Activated B cell treated with CpG ODN at 0.5 μM for 24 hours (primary cell): Measurements from ENCODE around the gene ZNF138. TPM values are rescaled to one million over a fixed set of nuclear protein-coding genes. Genes with fewer than 3 reads are reported as not detected.
A peak's percentile ranks its signal among the peaks of the same experiment; 100 is the strongest.

ENCODE experiments used
- ATAC-seq: fragments of 200-7000 bp; cut with Tn5 transposase; one replicate; pipeline ENCODE4 v1.10.0; 2021; ENCODE audit warnings: low read depth, mild to moderate bottlenecking, moderate library complexity
- CTCF ChIA-PET: fragments of 350-600 bp; sonication (Branson Sonifier 250); formaldehyde crosslinking; loops from one replicate; lab custom pipeline; 2021; ENCODE audit warnings: antibody characterized with exemption; lab: Charles Lee
- POLR2A ChIA-PET: fragments of 350-600 bp; sonication (Branson Sonifier 250); formaldehyde crosslinking; loops from one replicate; lab custom pipeline; 2021; ENCODE audit warnings: antibody characterized with exemption; lab: Charles Lee
- DNase-seq: peaks from one replicate; pipeline ENCODE4 v3.0.0; 2022
- H3K27ac Mint-ChIP-seq: one replicate; pipeline ENCODE4 v1.8.0; 2020; ENCODE audit warnings: mixed read lengths
- H3K27me3 Mint-ChIP-seq: one replicate; pipeline ENCODE4 v1.8.0; 2021; ENCODE audit warnings: mixed read lengths
- H3K36me3 Mint-ChIP-seq: one replicate; pipeline ENCODE4 v1.8.0; 2021; ENCODE audit warnings: low read depth, mixed read lengths
- H3K4me1 Mint-ChIP-seq: one replicate; pipeline ENCODE4 v1.8.0; 2021; ENCODE audit warnings: mixed read lengths
- H3K4me3 Mint-ChIP-seq: one replicate; pipeline ENCODE4 v1.8.0; 2020; ENCODE audit warnings: mild to moderate bottlenecking, mixed read lengths
- H3K9me3 Mint-ChIP-seq: one replicate; pipeline ENCODE4 v1.8.0; 2020; ENCODE audit warnings: mixed read lengths
- intact Hi-C: fragments of 100-400 bp; cut with micrococcal nuclease; formaldehyde crosslinking; loops from one replicate; pipeline ENCODE4 v1.15.1; 2024
- total RNA-seq: library from RNA; stranded (reverse); gene quantifications from 2 replicates; pipeline ENCODE4 v1.2.3, GENCODE V29; 2022
- TF ChIP-seq, protein P1 (sequence below): fragments of 200-600 bp; IDR thresholded peaks from one replicate; pipeline ENCODE4 v1.8.0; 2022; ENCODE audit warnings: antibody characterized with exemption, mild to moderate bottlenecking

The ZNF138 gene
- total RNA-seq, result 14.2 and 17.8 TPM in 2 replicates

DNA sequence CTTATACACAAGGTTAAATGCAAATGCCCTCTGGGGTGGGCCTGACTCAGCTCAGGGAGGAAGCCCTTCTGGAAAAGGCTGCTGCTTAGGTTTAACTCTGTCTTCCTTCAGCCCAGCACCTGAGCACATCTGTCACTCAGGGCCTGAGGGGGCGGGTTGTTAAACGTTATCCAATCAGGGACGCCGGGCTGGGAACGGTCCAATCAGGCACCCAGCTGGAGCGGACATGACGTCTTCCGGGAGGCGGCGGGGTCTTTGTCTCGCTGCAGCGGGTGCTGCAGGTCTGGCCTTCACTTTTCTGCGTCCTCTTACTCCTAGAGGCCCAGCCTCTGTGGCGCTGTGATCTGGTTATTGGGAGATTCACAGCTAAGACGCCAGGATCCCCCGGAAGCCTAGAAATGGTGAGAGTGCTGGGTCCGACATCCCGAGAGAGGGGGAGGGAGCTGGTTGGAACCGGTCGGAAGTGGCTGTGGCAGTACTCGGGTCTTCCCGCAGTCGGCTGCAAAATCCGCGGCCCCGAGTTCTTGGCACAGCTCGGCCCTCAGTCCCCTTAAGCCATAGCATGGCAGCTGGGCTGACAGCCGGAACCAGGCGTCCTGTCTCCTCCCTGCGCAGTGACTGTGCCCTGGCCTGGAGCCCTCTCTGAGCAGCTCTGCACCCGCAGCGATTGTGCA is at the start of gene ZNF138:
Gene ZNF138 (plus strand): TSS at position 258 of the 674 bp plus-strand sequence. CDS start 141 bp downstream, at position 399.
- ATAC-seq (peak; percentile 99), DNase-seq (peak; percentile 83)
- peaks cover 21% of the 10 kb centered on the region for H3K36me3 Mint-ChIP-seq
- H3K9me3 Mint-ChIP-seq, result no peaks in the 10 kb centered on the region
- H3K27ac Mint-ChIP-seq, result peak within 1 kb of the TSS; percentile 98
- H3K27me3 Mint-ChIP-seq, result no peaks in the 10 kb centered on the region
- H3K4me3 Mint-ChIP-seq, result peak within 1 kb of the TSS; percentile 99
- peaks cover 27% of the 10 kb centered on the region for H3K4me1 Mint-ChIP-seq
- ChIA-PET POLR2A (interaction anchor here (0.6 to 2.5 kb wide), 19 partner anchors 8 to 1320 kb away, joined by 3 to 35 read pairs (median 5); partner anchors contain the start of genes CRCP, ERV3-1, ZNF107 and ZNF273), CTCF (interaction anchor here (1.0 kb wide), 1 partner anchor 128 kb away, joined by 4 read pairs; the partner anchor contains the start of gene ZNF107)
- TF ChIP-seq, protein P1, sequence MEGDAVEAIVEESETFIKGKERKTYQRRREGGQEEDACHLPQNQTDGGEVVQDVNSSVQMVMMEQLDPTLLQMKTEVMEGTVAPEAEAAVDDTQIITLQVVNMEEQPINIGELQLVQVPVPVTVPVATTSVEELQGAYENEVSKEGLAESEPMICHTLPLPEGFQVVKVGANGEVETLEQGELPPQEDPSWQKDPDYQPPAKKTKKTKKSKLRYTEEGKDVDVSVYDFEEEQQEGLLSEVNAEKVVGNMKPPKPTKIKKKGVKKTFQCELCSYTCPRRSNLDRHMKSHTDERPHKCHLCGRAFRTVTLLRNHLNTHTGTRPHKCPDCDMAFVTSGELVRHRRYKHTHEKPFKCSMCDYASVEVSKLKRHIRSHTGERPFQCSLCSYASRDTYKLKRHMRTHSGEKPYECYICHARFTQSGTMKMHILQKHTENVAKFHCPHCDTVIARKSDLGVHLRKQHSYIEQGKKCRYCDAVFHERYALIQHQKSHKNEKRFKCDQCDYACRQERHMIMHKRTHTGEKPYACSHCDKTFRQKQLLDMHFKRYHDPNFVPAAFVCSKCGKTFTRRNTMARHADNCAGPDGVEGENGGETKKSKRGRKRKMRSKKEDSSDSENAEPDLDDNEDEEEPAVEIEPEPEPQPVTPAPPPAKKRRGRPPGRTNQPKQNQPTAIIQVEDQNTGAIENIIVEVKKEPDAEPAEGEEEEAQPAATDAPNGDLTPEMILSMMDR, result no peak
- intact Hi-C loops, result loop anchor here (1.0 to 10.0 kb wide), 8 partner anchors 109 to 867 kb away; partner anchors contain the start of genes ERV3-1, ZNF107, ZNF273 and ZNF680

DNA sequence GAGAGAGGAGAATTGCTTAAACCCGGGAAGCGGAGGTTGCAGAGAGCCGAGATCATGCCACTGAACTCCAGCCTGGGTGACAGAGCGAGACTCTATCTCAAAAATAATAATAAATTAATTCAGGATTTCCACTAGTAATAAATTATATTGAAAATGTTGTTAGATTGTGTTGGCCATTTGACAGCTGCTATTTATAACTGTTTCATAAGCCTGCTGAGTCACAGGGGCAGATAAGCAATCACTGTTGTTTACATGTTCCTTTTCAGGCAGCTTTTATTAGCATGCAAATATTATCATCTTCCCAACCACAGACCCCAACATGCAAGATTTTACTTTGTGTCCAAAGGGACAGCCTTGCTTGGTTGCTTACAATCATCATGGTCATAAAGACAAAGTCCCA is 49.5 kb upstream of the ZNF138 start:
- ChIA-PET CTCF (no interaction called here), POLR2A (no interaction called here)
- peaks cover 6% of the 10 kb centered on the region for H3K36me3 Mint-ChIP-seq
- intact Hi-C loops, result no loop called here
- peaks cover 12% of the 10 kb centered on the region for H3K9me3 Mint-ChIP-seq
- no peaks in the 10 kb centered on the region for H3K27me3 Mint-ChIP-seq
- DNase-seq (no peak), ATAC-seq (no peak)
- TF ChIP-seq, protein P1, result no peak
- no peaks in the 10 kb centered on the region for H3K4me1 Mint-ChIP-seq
- H3K27ac Mint-ChIP-seq, result no peak overlapping the region
- no peak overlapping the region for H3K4me3 Mint-ChIP-seq

DNA sequence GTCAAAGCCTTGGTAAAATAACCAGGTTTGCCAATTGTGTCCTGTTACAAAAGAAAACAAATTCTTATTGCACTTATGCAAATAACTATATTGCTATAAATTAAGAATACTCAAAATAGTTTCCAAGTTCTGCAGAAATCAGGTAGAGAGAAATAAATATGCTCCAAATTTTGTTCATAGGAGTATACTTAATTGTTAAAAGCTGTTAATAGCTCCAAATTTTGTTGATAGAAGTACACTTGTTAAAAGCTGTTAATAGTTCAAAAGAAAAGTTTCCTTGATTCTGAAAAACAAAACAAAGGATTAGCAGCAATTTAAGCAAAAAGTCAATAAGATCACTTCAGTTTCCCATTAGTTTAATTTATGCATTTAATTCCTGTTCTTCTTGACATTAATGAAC is 46.4 kb upstream of the ZNF138 start:
- Mint-ChIP-seq H3K4me1 (no peaks in the 10 kb centered on the region), H3K27ac (no peak overlapping the region), H3K36me3 (peaks cover 6% of the 10 kb centered on the region), H3K27me3 (no peaks in the 10 kb centered on the region), H3K9me3 (peaks cover 13% of the 10 kb centered on the region), H3K4me3 (no peak overlapping the region)
- TF ChIP-seq, protein P1, result no peak
- ATAC-seq (no peak), DNase-seq (no peak)
- ChIA-PET CTCF (no interaction called here), POLR2A (no interaction called here)
- intact Hi-C loops, result no loop called here

DNA sequence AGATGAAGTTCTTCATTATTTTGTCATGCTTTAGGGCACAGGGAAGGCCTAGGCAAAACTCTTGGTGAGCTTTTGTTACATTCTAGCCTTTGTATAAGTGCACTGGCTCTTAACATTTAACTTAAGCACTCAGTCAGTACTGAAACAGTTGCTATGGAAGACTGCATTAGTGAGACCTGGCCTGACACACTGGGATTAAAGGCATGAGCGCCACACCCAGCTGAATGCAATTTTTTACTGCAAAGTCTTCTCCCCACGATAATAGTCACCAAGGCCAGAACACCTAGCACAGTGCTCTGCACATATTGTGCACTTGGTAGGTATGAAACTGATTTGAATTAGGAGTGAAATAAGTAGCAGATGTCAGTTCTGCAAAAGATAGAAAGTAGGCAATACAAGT is 41.2 kb upstream of the ZNF138 start:
- H3K4me1 Mint-ChIP-seq, result no peaks in the 10 kb centered on the region
- DNase-seq, result no peak
- no peak overlapping the region for H3K27ac Mint-ChIP-seq
- intact Hi-C loops, result no loop called here
- no peaks in the 10 kb centered on the region for H3K36me3 Mint-ChIP-seq
- H3K4me3 Mint-ChIP-seq, result no peak overlapping the region
- CTCF ChIA-PET, result no interaction called here
- POLR2A ChIA-PET, result no interaction called here
- no peaks in the 10 kb centered on the region for H3K27me3 Mint-ChIP-seq
- ATAC-seq, result no peak
- peaks cover 7% of the 10 kb centered on the region for H3K9me3 Mint-ChIP-seq
- TF ChIP-seq, protein P1, result no peak

DNA sequence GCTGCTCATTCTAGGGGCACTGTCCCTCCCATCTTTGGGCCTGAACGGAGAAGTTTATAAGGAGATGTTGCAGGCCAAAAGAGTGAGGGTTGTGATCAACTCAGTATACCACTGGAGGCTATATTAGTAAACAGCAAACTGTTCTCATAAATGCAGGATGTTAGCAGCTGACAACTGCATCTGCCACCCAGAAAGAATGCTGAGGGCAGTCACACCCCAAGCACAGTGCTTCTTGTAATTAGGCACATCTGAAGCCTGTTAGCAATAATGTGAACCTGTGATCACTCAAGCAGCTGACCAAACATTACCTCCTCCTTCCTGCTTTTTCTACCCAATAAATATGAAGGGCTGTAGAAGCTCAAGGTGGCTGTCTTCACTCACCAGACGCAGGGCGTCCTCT is 38.4 kb upstream of the ZNF138 start:
- TF ChIP-seq, protein P1, result no peak
- CTCF ChIA-PET, result no interaction called here

More for the DNA sequence above, 38.4 kb upstream of the ZNF138 start:
- H3K27me3 Mint-ChIP-seq, result no peaks in the 10 kb centered on the region
- POLR2A ChIA-PET, result no interaction called here
- no peaks in the 10 kb centered on the region for H3K36me3 Mint-ChIP-seq
- no peaks in the 10 kb centered on the region for H3K4me1 Mint-ChIP-seq
- DNase-seq, result no peak
- peaks cover 4% of the 10 kb centered on the region for H3K9me3 Mint-ChIP-seq
- no peak overlapping the region for H3K4me3 Mint-ChIP-seq
- intact Hi-C loops, result no loop called here
- no peak for ATAC-seq
- H3K27ac Mint-ChIP-seq, result no peak overlapping the region
